ENCODE results near the gene GAPDH.

DNA sequence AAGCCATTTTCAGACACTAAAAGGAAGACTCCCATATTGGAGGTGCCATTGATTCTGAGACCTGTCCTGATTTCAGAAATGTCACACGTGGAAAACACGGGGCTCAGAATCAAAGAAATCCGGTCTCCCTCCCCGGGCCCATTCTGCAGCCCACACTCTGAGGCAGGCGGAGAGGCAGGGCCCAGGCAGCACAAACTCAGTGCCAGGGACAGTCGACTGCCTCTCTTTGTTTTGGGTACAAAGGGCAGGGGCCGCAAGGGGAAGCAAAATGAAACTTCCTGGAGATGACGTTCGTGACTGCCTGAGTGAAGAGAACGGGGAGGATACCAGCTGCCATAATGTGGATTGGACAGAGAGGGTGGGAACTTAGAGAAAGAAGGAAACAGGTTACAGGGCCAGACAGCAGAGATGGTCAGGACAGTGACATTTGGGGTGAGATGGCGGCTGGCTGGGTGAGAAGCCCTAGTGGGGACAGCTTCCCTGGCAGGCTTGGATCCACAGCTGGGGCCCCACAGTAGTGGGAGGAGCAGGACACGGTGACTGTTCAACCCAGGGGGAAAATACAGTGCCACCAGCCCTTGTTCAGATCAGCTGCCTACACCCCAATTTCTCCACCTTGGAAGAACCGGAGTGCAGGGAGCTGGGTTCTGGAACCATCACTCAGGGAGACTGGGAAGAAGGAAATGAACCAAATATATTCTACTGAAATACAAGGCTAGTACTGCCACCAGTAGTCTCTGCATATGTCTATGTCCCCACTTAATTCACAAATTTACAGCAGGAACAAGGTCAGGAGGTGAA, 8.1 kb downstream of the GAPDH start:
- TF ChIP-seq SMC3 (IDR thresholded peaks at IDR 0.05; ENCODE audit: low read depth, low read length) (no peak), SIN3A (IDR thresholded peaks at IDR 0.05; ENCODE audit: borderline replicate concordance, low read depth, low read length) (no peak), POLR2AphosphoS5 (IDR thresholded peaks at IDR 0.05; ENCODE audit: low read depth, low read length) (no peak), YY1 (IDR thresholded peaks at IDR 0.05; ENCODE audit: low read depth) (no peak), EZH2phosphoT487 (IDR thresholded peaks at IDR 0.05; ENCODE audit: borderline replicate concordance, low read depth) (no peak), RFX5 (IDR thresholded peaks at IDR 0.05; ENCODE audit: low read length) (no peak), RCOR1 (IDR thresholded peaks at IDR 0.05; ENCODE audit: low read length) (no peak), TAF1 (IDR thresholded peaks at IDR 0.05; ENCODE audit: borderline replicate concordance, low read depth, low read length) (no peak)
- TF ChIP-seq, protein P1, sequence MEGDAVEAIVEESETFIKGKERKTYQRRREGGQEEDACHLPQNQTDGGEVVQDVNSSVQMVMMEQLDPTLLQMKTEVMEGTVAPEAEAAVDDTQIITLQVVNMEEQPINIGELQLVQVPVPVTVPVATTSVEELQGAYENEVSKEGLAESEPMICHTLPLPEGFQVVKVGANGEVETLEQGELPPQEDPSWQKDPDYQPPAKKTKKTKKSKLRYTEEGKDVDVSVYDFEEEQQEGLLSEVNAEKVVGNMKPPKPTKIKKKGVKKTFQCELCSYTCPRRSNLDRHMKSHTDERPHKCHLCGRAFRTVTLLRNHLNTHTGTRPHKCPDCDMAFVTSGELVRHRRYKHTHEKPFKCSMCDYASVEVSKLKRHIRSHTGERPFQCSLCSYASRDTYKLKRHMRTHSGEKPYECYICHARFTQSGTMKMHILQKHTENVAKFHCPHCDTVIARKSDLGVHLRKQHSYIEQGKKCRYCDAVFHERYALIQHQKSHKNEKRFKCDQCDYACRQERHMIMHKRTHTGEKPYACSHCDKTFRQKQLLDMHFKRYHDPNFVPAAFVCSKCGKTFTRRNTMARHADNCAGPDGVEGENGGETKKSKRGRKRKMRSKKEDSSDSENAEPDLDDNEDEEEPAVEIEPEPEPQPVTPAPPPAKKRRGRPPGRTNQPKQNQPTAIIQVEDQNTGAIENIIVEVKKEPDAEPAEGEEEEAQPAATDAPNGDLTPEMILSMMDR (IDR thresholded peaks at IDR 0.05): no peak
- TF ChIP-seq, protein P2, sequence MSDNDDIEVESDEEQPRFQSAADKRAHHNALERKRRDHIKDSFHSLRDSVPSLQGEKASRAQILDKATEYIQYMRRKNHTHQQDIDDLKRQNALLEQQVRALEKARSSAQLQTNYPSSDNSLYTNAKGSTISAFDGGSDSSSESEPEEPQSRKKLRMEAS (IDR thresholded peaks at IDR 0.05; ENCODE audit: low read depth): no peak
